GM10248 (cell line): ENCODE data around the gene CPVL.

Experiments
- CTCF ChIA-PET: fragments of 300-600 bp; sonication (Branson Sonifier 250); formaldehyde crosslinking; extraction: SDS; loops from one replicate; lab custom pipeline; 2021; ENCODE audit warnings: antibody characterized with exemption; lab: Yijun Ruan, JAX
- POLR2A ChIA-PET: fragments of 350-650 bp; sonication (Branson Sonifier 250); formaldehyde crosslinking; extraction: SDS; loops from one replicate; lab custom pipeline; 2020; ENCODE audit warnings: antibody characterized with exemption; lab: Yijun Ruan, JAX
- DNase-seq: peaks from one replicate; pipeline ENCODE4 v3.0.0; 2012; ENCODE audit errors: extremely low spot score
- TF ChIP-seq, protein P1 (sequence below): IDR thresholded peaks from 2 replicates; pipeline ENCODE4 v1.5.1; 2012; ENCODE audit warnings: mild to moderate bottlenecking, low read depth; ENCODE audit errors: extremely low read depth, missing control alignments, control extremely low read depth

Gene CPVL

DNA sequence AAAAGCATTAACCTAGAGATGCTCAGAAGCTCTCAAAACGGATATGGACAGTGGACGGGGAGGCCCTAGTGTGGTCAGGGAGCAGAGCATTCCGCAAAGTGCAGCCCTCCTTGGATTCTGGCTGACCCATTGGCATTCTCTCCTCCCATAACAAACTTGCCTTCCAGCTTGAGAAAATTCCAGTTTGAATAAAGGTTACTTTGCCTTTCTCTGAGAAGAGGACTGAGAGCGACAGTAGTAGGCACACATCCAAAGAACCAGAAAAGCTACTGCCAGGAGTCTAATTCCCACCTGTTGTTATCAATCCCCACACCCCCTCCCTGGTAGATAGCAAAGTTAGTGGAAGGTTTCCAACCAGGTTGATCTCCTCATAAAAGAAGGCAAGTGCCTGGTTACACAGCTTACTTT, 103.5 kb downstream of the CPVL start:
- ChIA-PET CTCF (interaction anchor here (1.3 to 1.6 kb wide), 2 partner anchors 8 to 121 kb away, joined by 3 to 4 read pairs; no protein-coding TSS in a partner anchor), POLR2A (no interaction called here)
- no peak for DNase-seq
- TF ChIP-seq, protein P1, sequence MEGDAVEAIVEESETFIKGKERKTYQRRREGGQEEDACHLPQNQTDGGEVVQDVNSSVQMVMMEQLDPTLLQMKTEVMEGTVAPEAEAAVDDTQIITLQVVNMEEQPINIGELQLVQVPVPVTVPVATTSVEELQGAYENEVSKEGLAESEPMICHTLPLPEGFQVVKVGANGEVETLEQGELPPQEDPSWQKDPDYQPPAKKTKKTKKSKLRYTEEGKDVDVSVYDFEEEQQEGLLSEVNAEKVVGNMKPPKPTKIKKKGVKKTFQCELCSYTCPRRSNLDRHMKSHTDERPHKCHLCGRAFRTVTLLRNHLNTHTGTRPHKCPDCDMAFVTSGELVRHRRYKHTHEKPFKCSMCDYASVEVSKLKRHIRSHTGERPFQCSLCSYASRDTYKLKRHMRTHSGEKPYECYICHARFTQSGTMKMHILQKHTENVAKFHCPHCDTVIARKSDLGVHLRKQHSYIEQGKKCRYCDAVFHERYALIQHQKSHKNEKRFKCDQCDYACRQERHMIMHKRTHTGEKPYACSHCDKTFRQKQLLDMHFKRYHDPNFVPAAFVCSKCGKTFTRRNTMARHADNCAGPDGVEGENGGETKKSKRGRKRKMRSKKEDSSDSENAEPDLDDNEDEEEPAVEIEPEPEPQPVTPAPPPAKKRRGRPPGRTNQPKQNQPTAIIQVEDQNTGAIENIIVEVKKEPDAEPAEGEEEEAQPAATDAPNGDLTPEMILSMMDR: no peak

DNA sequence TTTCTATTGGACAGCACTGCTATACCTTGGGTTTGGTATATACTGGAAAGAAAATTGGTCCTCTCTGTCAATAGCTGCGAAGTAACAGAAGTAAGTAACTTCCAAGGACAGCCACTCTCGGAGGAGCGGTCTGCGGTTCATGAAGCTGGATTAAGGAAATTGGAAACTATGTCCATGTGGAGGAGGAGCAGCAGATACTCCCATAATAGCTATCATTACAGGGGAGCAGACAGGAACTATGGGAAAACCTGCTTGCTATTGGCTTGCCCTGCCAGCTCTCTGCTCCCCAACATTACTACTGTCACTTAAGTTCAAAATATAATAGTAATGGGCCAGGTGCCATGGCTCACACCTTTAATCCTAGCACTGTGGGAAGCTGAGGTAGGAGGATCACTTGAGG, 104.3 kb downstream of the CPVL start:
- DNase-seq: no peak
- POLR2A ChIA-PET: no interaction called here
- CTCF ChIA-PET: interaction anchor here (1.3 to 1.6 kb wide), 2 partner anchors 9 to 120 kb away, joined by 3 to 4 read pairs; no protein-coding TSS in a partner anchor
- TF ChIP-seq, protein P1: no peak

DNA sequence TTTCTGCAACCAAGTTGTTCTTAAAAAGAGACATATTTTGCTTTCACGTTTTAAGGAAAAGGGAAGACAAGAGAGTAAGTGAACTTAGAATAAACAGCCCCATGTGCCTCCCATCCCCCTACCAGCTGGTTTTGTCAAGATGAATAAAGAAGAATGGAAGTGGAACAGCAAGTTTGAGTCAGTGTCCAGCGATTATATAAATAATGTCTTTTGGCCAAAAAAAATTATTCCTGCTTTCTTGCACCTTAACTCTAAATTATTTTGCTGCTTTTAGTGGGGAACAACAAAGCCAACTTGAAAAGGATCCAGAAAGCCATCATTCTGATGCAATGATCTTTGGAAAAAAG, 105.8 kb downstream of the CPVL start:
- POLR2A ChIA-PET: no interaction called here
- TF ChIP-seq, protein P1: no peak
- CTCF ChIA-PET: no interaction called here
- DNase-seq: no peak

DNA sequence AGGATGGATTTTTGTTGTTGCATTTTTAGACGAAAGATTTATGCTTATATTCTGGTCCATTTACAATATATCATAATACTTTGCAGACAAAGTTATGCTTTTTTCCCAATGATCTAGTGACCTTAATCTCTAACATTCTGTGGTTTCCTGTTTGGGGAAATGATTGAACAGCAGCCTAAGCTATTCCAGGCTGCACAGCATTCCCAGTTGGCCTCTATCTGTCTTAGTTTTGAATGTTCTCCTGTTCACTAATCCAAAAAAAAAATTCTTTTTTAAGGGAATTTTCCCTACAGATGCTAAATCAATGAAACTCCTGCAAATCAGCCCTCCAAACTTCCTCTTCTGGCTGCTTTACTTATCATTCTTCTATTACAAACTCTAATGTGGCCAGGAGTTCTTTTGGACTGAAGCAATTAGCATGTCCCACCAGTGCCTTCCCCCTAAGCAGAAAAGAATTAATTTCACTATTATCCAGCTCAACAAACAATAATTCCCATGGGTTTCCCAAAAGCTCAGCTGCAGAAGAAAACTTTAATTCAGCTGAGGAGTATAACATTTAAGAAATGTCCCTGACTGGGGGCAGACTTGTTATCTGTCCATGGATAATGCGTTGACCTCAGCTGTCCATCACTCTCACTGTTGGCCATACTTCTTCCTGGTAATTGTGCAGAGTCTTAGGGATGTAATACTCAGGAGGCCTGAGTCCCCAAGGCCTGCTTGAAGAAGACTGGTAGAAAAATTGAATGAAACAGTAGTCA, 106.3 kb downstream of the CPVL start:
- CTCF ChIA-PET: no interaction called here

DNA sequence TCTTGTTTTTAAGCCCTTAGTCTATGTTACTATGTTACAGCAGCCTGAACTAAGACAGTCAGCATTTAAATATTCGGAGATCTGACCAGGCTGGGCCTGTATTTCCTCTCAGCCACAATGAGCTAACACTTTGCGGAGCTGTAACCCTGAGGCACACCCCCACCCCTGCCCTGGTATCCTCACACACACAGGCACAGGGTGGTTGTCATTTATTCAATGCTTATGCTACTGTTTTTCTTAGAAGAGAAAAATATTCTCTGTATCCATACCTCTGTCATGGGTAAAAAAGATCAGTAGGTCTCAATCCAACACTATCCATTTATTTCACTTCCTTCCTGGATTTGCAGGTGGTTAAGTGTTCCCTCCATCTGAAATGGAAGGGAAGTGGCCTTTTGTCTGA, 107.9 kb downstream of the CPVL start:
- DNase-seq: no peak
- TF ChIP-seq, protein P1: no peak
- CTCF ChIA-PET: no interaction called here
- POLR2A ChIA-PET: no interaction called here

More for the DNA sequence above, 106.3 kb downstream of the CPVL start:
- no peak for DNase-seq
- TF ChIP-seq, protein P1: no peak
- POLR2A ChIA-PET: no interaction called here

DNA sequence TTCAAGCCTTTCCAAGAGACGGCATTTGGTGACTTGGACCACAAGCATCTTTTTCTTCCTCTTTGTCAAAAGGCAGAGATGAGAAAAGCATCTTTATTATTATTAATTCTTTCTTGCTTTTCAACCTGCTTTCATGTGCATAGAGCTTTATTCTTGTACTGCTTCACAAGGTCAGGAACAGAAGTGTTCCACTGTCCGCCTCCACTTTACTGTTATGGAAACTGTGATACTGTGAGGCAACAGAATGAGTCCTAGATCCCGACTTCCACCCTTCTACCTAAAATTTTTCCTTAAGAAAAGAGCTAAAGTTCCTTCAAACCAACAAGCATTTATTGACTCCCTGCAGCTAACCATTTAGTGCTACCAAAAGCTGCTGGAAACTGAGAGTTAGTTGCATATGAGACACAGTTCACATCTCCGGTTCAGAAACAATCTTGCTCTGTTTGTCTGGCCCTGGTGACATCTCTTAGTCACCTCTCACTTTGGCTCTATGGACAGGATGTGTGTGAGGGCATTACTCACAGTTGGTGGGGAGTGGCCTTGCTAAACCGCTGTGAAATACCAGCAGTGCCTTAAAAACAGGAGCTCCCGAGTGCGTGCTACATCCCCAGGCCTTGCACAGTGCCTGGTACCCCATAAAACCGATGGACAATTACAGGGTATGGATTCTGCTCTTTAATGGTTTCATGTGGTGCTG, 111.1 kb downstream of the CPVL start:
- TF ChIP-seq, protein P1: no peak
- ChIA-PET CTCF (no interaction called here), POLR2A (no interaction called here)
- DNase-seq: no peak
